C4-2B (cell line): ENCODE measurements around the gene LMO7.

Experiments used
- H3K27ac ChIP-seq: fragments of 450-650 bp; 2 replicates; pipeline ENCODE4 v1.5.1; 2017
- ZFX ChIP-seq: fragments of 450-650 bp; IDR thresholded peaks from 2 replicates; pipeline ENCODE4 v1.6.1; 2017
- TF ChIP-seq, protein P1 (sequence below): fragments of 450-650 bp; conservative IDR thresholded peaks from 2 replicates; pipeline ENCODE4 v1.5.1; 2017; ENCODE audit warnings: mild to moderate bottlenecking

Gene LMO7

DNA sequence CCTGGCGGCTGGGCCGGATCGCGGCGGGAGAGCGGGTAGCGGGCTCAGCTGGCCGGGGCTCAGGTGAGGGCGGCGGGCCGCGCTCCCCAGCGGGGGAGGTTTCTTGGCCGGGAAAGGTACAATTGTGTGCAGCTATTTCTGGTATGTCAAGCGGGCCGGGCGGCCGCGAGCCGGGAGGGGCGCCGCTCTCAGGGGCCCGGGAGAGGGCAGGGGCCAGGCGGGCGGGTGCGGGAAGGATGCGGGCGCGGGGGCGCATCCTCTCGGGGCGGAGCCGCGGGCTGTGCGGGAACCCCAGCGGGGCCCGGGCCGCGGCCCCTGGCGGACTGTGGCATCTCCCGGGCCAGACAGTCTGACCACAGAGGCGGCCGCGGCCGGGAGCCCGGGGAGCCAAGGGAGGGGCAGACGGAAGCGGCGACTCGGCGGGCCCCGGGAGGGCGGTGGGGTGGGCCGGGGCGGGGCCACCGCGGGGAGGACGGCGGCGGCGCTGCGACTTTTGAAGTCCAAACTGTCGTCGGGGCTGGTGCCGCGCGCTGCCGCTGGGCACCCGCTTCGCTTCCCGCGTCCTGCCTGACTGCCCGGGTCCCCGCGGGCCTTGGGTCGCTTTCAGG lies at the start of gene LMO7:
Gene LMO7 (plus strand): TSS at position 503 of the 608 bp plus-strand sequence. CDS start 328 bp downstream, outside the sequence.
- no peak for TF ChIP-seq ZFX
- TF ChIP-seq, protein P1, sequence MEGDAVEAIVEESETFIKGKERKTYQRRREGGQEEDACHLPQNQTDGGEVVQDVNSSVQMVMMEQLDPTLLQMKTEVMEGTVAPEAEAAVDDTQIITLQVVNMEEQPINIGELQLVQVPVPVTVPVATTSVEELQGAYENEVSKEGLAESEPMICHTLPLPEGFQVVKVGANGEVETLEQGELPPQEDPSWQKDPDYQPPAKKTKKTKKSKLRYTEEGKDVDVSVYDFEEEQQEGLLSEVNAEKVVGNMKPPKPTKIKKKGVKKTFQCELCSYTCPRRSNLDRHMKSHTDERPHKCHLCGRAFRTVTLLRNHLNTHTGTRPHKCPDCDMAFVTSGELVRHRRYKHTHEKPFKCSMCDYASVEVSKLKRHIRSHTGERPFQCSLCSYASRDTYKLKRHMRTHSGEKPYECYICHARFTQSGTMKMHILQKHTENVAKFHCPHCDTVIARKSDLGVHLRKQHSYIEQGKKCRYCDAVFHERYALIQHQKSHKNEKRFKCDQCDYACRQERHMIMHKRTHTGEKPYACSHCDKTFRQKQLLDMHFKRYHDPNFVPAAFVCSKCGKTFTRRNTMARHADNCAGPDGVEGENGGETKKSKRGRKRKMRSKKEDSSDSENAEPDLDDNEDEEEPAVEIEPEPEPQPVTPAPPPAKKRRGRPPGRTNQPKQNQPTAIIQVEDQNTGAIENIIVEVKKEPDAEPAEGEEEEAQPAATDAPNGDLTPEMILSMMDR = no peak
- H3K27ac ChIP-seq = no peak within 1 kb of the TSS

DNA sequence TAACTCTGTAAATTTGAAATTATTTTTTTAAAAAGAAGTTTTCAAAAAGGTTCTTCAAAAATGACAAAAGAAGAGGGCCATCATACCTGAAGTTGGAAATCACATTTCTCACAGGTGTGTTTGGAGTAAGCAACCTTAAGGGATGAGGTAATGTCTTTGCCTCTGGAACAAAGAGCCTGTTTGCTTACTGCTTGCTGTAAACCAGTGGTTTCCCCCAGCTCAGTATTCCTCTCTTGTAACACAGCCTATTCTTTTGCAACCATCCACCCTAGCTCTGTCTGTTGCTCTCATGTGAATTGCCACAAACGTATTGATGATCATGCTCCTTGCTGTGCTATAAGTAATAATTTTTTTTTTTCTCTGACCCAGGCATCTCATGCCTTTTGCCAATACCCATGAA lies 48.5 kb upstream of the LMO7 start:
- TF ChIP-seq, protein P1 = no peak
- TF ChIP-seq ZFX = no peak
- H3K27ac ChIP-seq = no peak overlapping the region

DNA sequence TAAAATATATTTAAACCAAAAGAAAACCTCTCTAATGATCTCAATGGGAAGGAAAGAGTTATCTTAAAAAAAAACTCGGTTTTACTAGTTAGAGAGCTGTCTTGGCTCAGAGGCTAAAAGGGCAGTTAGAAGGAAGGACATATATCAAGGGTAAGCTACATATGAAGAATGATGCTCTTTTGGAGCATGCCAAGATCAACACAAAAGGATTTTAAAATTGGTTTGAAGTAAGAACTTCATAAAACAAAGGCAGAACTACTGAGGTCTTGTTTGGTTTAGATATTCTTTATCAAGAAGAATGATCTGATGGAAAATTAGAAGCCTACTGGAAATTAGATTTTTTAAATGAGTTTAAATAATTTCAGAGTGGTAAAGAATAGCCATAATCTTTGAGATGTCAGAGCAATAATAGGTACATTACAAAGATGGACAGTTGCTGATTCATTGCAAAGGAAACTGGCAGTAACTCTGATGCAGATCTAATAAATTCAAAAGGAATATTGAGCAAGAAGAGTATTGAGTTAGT lies 39.4 kb upstream of the LMO7 start:
- no peak overlapping the region for H3K27ac ChIP-seq
- TF ChIP-seq ZFX = no peak
- TF ChIP-seq, protein P1 = no peak

DNA sequence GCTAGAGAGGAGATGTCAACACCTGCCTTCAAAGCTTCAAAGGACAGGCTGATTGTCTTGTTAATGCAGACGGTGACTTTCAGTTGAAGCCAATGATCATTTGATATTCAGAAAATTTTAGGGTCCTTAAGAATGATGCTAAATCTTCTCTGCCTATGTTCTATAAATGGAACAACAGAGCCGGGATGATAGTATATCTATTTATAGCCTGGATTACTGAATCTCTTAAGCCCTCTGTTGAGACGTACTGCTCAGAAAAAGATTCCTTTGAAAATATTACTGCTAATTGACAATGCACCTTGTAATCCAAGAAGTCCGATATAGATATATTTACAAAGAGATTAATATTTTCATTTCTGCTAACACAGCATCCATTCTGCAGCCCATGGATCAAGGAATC lies 35.8 kb upstream of the LMO7 start:
- no peak overlapping the region for H3K27ac ChIP-seq
- TF ChIP-seq, protein P1 = no peak
- no peak for TF ChIP-seq ZFX

DNA sequence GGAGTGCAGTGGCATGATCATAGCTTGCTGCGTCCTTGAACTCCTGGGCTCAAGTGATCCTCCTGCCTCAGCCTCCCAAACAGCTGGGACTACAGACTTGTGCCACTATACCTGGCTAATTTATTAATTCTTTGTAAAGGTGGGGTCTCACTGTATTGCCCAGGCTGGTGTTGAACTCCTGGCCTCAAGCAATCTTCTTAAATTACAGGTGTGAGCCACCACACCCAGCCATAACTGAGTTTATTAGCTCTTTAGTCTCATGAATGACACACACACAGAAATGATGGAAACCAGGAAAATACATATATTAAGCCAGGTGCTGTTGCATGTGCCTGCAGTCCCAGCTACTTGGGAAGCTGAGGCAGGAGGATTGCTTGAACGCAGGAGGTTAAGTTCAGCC lies 33.1 kb upstream of the LMO7 start:
- no peak overlapping the region for H3K27ac ChIP-seq
- TF ChIP-seq ZFX = no peak
- TF ChIP-seq, protein P1 = no peak

DNA sequence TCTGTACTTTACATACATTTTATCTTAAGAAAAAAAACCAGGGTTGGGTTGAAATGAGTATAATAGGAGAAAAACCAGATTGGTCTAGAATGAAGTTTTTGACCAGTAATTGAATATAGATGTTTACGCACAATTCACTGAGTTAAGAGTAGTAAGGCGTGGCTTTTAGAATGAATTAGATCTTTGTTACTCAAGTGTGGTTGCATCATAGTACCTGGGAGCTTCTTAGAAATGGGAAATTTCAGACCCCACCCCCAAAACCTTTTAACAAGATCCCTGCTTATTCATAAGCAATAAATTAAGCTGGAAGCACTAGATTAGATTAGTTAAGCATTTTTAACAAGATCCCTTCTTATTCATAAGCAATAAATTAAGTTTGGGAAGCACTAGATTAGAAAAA lies 28.7 kb upstream of the LMO7 start:
- no peak for TF ChIP-seq ZFX
- TF ChIP-seq, protein P1 = no peak
- H3K27ac ChIP-seq = no peak overlapping the region

DNA sequence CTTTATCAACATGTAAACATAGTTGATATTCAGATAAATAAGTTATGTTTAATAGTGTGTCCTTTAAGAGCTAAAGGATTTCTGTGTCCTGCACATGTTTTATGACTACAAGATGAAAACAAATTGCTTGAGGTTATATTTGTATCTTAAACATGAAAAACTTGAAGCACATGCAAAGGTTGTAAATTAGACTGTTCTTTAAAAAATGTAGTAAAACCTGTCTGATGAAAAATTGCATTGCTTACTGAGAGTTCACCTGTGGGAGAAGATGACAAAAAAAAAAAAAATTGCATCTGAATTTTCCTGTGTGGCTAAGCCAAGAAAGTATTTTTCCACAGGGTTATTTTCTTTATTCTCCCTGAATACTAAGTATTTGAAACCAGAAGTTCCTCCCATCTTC lies 25.7 kb upstream of the LMO7 start:
- no peak overlapping the region for H3K27ac ChIP-seq
- TF ChIP-seq, protein P1 = no peak
- TF ChIP-seq ZFX = no peak
